Breast epithelium (tissue), 4 donors: ENCODE measurements around the gene FOXN4. TPM values are rescaled to one million over a fixed set of nuclear protein-coding genes. Genes with fewer than 3 reads are reported as not detected.
A peak's percentile ranks its signal among the peaks of the same experiment; 100 is the strongest.

Source experiments
- DNase-seq, 2 donors: peaks; one replicate each; pipeline ENCODE4 v3.0.0-alpha.2; 2019; ENCODE audit warnings: low spot score in 2 of 2
- H3K27ac ChIP-seq, 2 donors: fragments of 200-600 bp; sonication (generic) in 1 of 2; one replicate each; pipeline ENCODE4 v1.5.1; 2016 to 2019; ENCODE audit warnings: mild to moderate bottlenecking in 1 of 2
- H3K27me3 ChIP-seq, 2 donors: fragments of 200-600 bp; sonication (generic) in 1 of 2; one replicate each; pipeline versions ENCODE4 v1.5.1 to v1.6.0; 2017 to 2019; ENCODE audit warnings: control low read depth in 1 of 2, mild to moderate bottlenecking in 1 of 2
- H3K36me3 ChIP-seq: fragments of 200-600 bp; one replicate; pipeline ENCODE4 v1.5.1; 2019
- H3K4me1 ChIP-seq, 2 donors: fragments of 200-600 bp; sonication (generic); one replicate each; pipeline ENCODE4 v1.5.1; 2016 to 2019; ENCODE audit warnings: control low read depth in 1 of 2
- H3K4me3 ChIP-seq, 3 donors: fragments of 200-600 bp; sonication (generic); 1 replicate in 2 of 3; 2 replicates in 1 of 3; pipeline ENCODE4 v1.5.1; 2016 to 2019; ENCODE audit warnings: mild to moderate bottlenecking in 3 of 3, moderate library complexity in 2 of 3
- H3K9me3 ChIP-seq, 2 donors: fragments of 200-600 bp; sonication (generic) in 1 of 2; one replicate each; pipeline ENCODE4 v1.5.1; 2016 to 2019; ENCODE audit warnings: control low read depth in 1 of 2
- CTCF ChIP-seq, 3 donors: fragments of 450-650 bp; IDR thresholded peaks; one replicate each; pipeline ENCODE4 v1.5.1; 2016 to 2017; ENCODE audit warnings: antibody characterized with exemption in 3 of 3, mild to moderate bottlenecking in 3 of 3, moderate library complexity in 3 of 3
- POLR2A ChIP-seq: fragments of 450-650 bp; IDR thresholded peaks from one replicate; pipeline ENCODE4 v1.6.1; 2016; ENCODE audit warnings: antibody characterized with exemption, mild to moderate bottlenecking, moderate library complexity
- POLR2AphosphoS5 ChIP-seq, 3 donors: sonication (generic); formaldehyde crosslinking; IDR thresholded peaks; one replicate each; pipeline ENCODE4 v1.6.1; 2017; ENCODE audit warnings: antibody characterized with exemption in 3 of 3
- intact Hi-C: fragments of 100-400 bp; cut with DNase I; formaldehyde crosslinking; loops from one replicate; pipeline ENCODE4 v1.15.1; 2023; ENCODE audit warnings: low total_unique reads
- total RNA-seq, 3 donors: library from RNA; depleted of rRNA; stranded (reverse); fragments of >200 nt; gene quantifications; one replicate each; pipeline ENCODE4 v1.1.0, GENCODE V29; 2016

Gene FOXN4
- total RNA-seq, 3 donors from 2014 or later: not detected

GRCh38 chr12:109295764-109296425, 13.2 kb downstream of the FOXN4 start:
- DNase-seq: no peak
- no peak overlapping the region for H3K4me3 ChIP-seq

GRCh38 chr12:109294286-109294796, 14.7 kb downstream of the FOXN4 start:
- intact Hi-C loops: no loop called here
- TF ChIP-seq CTCF (IDR thresholded peaks at IDR 0.05) (no peak), POLR2AphosphoS5 (IDR thresholded peaks at IDR 0.05) (no peak), POLR2A (no peak)

More at GRCh38 chr12:109295764-109296425, 13.2 kb downstream of the FOXN4 start:
- H3K9me3 ChIP-seq: no peaks in the 10 kb centered on the region
- no peaks in the 10 kb centered on the region for H3K4me1 ChIP-seq
- peaks cover 0 to 3% of the 10 kb centered on the region in 2 donors for H3K27me3 ChIP-seq
- no peak overlapping the region for H3K27ac ChIP-seq
- intact Hi-C loops: no loop called here
- TF ChIP-seq POLR2AphosphoS5 (IDR thresholded peaks at IDR 0.05) (no peak), POLR2A (no peak), CTCF (IDR thresholded peaks at IDR 0.05) (no peak)
- H3K36me3 ChIP-seq: no peaks in the 10 kb centered on the region

GRCh38 chr12:109293106-109293505, 16.0 kb downstream of the FOXN4 start:
- no peak overlapping the region for H3K4me3 ChIP-seq
- H3K36me3 ChIP-seq: no peaks in the 10 kb centered on the region
- no peak for DNase-seq
- no peaks in the 10 kb centered on the region for H3K4me1 ChIP-seq
- H3K27ac ChIP-seq: no peak overlapping the region
- TF ChIP-seq CTCF (IDR thresholded peaks at IDR 0.05) (no peak), POLR2A (no peak), POLR2AphosphoS5 (IDR thresholded peaks at IDR 0.05) (no peak)
- no peaks in the 10 kb centered on the region for H3K9me3 ChIP-seq
- intact Hi-C loops: no loop called here
- H3K27me3 ChIP-seq: peaks cover 0 to 3% of the 10 kb centered on the region in 2 donors

More at GRCh38 chr12:109294286-109294796, 14.7 kb downstream of the FOXN4 start:
- Histone ChIP-seq H3K27ac (no peak overlapping the region), H3K36me3 (no peaks in the 10 kb centered on the region), H3K4me1 (no peaks in the 10 kb centered on the region), H3K27me3 (peaks cover 0 to 3% of the 10 kb centered on the region in 2 donors), H3K4me3 (no peak overlapping the region), H3K9me3 (no peaks in the 10 kb centered on the region)
- no peak for DNase-seq

- H3K27ac ChIP-seq: no peak overlapping the region
- intact Hi-C loops: no loop called here
- no peaks in the 10 kb centered on the region for H3K4me1 ChIP-seq
- H3K36me3 ChIP-seq: no peaks in the 10 kb centered on the region
- no peak for TF ChIP-seq POLR2AphosphoS5 (IDR thresholded peaks at IDR 0.05)
- no peak for TF ChIP-seq POLR2A
- no peak for TF ChIP-seq CTCF (IDR thresholded peaks at IDR 0.05)
- peaks cover 0 to 6% of the 10 kb centered on the region in 2 donors for H3K27me3 ChIP-seq
- no peak overlapping the region for H3K4me3 ChIP-seq
- H3K9me3 ChIP-seq: no peaks in the 10 kb centered on the region
- no peak for DNase-seq
Observed at GRCh38 chr12:109292342-109292711, 16.8 kb downstream of the FOXN4 start.

- intact Hi-C loops: no loop called here
- no peaks in the 10 kb centered on the region for H3K9me3 ChIP-seq
- no peak overlapping the region for H3K27ac ChIP-seq
- no peaks in the 10 kb centered on the region for H3K4me1 ChIP-seq
- no peak for TF ChIP-seq POLR2AphosphoS5 (IDR thresholded peaks at IDR 0.05)
- no peak for TF ChIP-seq CTCF (IDR thresholded peaks at IDR 0.05)
- TF ChIP-seq POLR2A: no peak
- no peaks in the 10 kb centered on the region for H3K36me3 ChIP-seq
- peak in 1 of 2 donors; percentile 43 for DNase-seq
- H3K27me3 ChIP-seq: peaks cover 0 to 6% of the 10 kb centered on the region in 2 donors
- H3K4me3 ChIP-seq: peak overlapping the region; percentile 7 to 61 (median 41)
Observed at GRCh38 chr12:109291521-109292341, 17.4 kb downstream of the FOXN4 start.
